Mucosa of descending colon (tissue), 3 donors: ENCODE measurements around the gene HHAT. TPM values are rescaled to one million over a fixed set of nuclear protein-coding genes. Genes with fewer than 3 reads are reported as not detected.
"Not testable (repeated sequence)": the region's sequence is repeated elsewhere in the genome, so short reads cannot be mapped to it uniquely, and the experiment has no call there.

Experiments
- ATAC-seq: fragments of 200-7000 bp; cut with Tn5 transposase; one replicate; pipeline ENCODE4 v1.9.1; 2020; ENCODE audit warnings: mild to moderate bottlenecking, moderate library complexity
- DNase-seq, 3 donors: peaks; one replicate each; pipeline ENCODE4 v3.0.0-alpha.2; 2020
- H3K36me3 ChIP-seq: fragments of 200-600 bp; one replicate; pipeline ENCODE4 v1.8.0; 2021; ENCODE audit warnings: low read depth, mild to moderate bottlenecking
- H3K4me1 ChIP-seq: fragments of 200-600 bp; one replicate; pipeline ENCODE4 v1.8.0; 2021; ENCODE audit warnings: low read depth, mild to moderate bottlenecking
- H3K4me3 ChIP-seq: fragments of 200-600 bp; one replicate; pipeline ENCODE4 v1.8.0; 2021; ENCODE audit warnings: mild to moderate bottlenecking
- H3K9me3 ChIP-seq: fragments of 200-600 bp; one replicate; pipeline ENCODE4 v1.8.0; 2021; ENCODE audit warnings: mild to moderate bottlenecking
- CTCF ChIP-seq: fragments of 200-600 bp; IDR thresholded peaks from one replicate; pipeline ENCODE4 v1.8.0; 2022; ENCODE audit warnings: antibody characterized with exemption, mild to moderate bottlenecking
- intact Hi-C, 2 donors: fragments of 100-400 bp; cut with DNase I in 1 of 2; cut with micrococcal nuclease in 1 of 2; formaldehyde crosslinking; loops; one replicate each; pipeline versions ENCODE4 v1.11.0 to v1.11.1; 2022; cut with DNase I, micrococcal nuclease
- total RNA-seq, 3 donors: library from RNA; stranded (reverse); fragmentation: NEBNext Ultra II Directional in 2 of 3; extraction: Animal tissue kit (Norgen Biotek cat#: 25700) in 2 of 3; gene quantifications; one replicate each; pipeline versions ENCODE4 v1.2.1 to v1.2.4, GENCODE V29; 2021 to 2023
- donor health status: DM: no; HTN: no; CAD: no; lungs with moderate emphysema.
- donor health status: DM: no; HTN: no; CAD: no.
- donor health status: DM: no; HTN: yes; CAD: no.

HHAT gene
- total RNA-seq, 3 donors from 2014 or later: 4.1 to 8.6 (median 5.9) TPM

- H3K9me3 ChIP-seq: no peaks in the 10 kb centered on the region
- intact Hi-C loops: no loop called here
- no peak for ATAC-seq
- no peak overlapping the region for H3K4me3 ChIP-seq
- TF ChIP-seq CTCF: no peak
- H3K4me1 ChIP-seq: no peaks in the 10 kb centered on the region
- no peaks in the 10 kb centered on the region for H3K36me3 ChIP-seq
- DNase-seq: no peak
Measured at GRCh38 chr1:210344706-210345105, 16.0 kb downstream of the HHAT start.

- TF ChIP-seq CTCF: no peak
- no peaks in the 10 kb centered on the region for H3K36me3 ChIP-seq
- no peaks in the 10 kb centered on the region for H3K4me1 ChIP-seq
- no peak overlapping the region for H3K4me3 ChIP-seq
- intact Hi-C loops: no loop called here
- DNase-seq (no peak), ATAC-seq (no peak)
- no peaks in the 10 kb centered on the region for H3K9me3 ChIP-seq
Measured at GRCh38 chr1:210347112-210347511, 18.4 kb downstream of the HHAT start.

GRCh38 chr1:210351496-210351895 is 22.8 kb downstream of the HHAT start:
- intact Hi-C loops: no loop called here
- H3K36me3 ChIP-seq: no peaks in the 10 kb centered on the region
- ATAC-seq (no peak), DNase-seq (no peak)
- no peak overlapping the region for H3K4me3 ChIP-seq
- TF ChIP-seq CTCF: no peak
- no peaks in the 10 kb centered on the region for H3K9me3 ChIP-seq
- H3K4me1 ChIP-seq: no peaks in the 10 kb centered on the region

- intact Hi-C loops: no loop called here
- Histone ChIP-seq H3K4me1 (no peaks in the 10 kb centered on the region), H3K4me3 (no peak overlapping the region), H3K9me3 (no peaks in the 10 kb centered on the region), H3K36me3 (no peaks in the 10 kb centered on the region)
- DNase-seq (no peak), ATAC-seq (no peak)
- no peak for TF ChIP-seq CTCF
Measured at GRCh38 chr1:210352575-210352974, 23.9 kb downstream of the HHAT start.

GRCh38 chr1:210354305-210354704 is 25.6 kb downstream of the HHAT start:
- H3K9me3 ChIP-seq, H3K36me3 ChIP-seq, ATAC-seq, H3K4me3 ChIP-seq, H3K4me1 ChIP-seq, DNase-seq, intact Hi-C loops: not testable (repeated sequence)

GRCh38 chr1:210358626-210359025 is 29.9 kb downstream of the HHAT start:
- Histone ChIP-seq H3K36me3 (no peaks in the 10 kb centered on the region), H3K4me3 (no peak overlapping the region), H3K9me3 (no peaks in the 10 kb centered on the region), H3K4me1 (peaks cover 3% of the 10 kb centered on the region)
- peak; percentile 37 for ATAC-seq
- TF ChIP-seq CTCF: no peak
- intact Hi-C loops: no loop called here
- DNase-seq: peak in 1 of 3 donors; percentile 10
